PC-3 (cell line): ENCODE results near the gene TTC7B. TPM values are rescaled to one million over a fixed set of nuclear protein-coding genes. Genes with fewer than 3 reads are reported as not detected.

Experiments
- ATAC-seq: fragments of 200-7000 bp; cut with Tn5 transposase; 2 replicates; pipeline ENCODE4 v1.9.1; 2020; ENCODE audit warnings: mild to moderate bottlenecking, moderate library complexity
- BruUV-seq: library from RNA; stranded (reverse); fragments of 400-500 nt; replicated peaks from 2 replicates; lab custom pipeline; 2021; lab: Mats Ljungman, UMichigan
- CTCF ChIA-PET: fragments of 300-600 bp; sonication (Branson Sonifier 250); formaldehyde crosslinking; loops from one replicate; lab custom pipeline; 2022; ENCODE audit warnings: antibody characterized with exemption; lab: Charles Lee
- POLR2A ChIA-PET: fragments of 300-600 bp; sonication (Branson Sonifier 250); formaldehyde crosslinking; loops from one replicate; lab custom pipeline; 2022; ENCODE audit warnings: antibody characterized with exemption; ENCODE audit not compliant: unreplicated experiment; lab: Charles Lee
- DNase-seq: peaks from one replicate; pipeline ENCODE4 v3.0.0-alpha.2; 2015
- H2AFZ ChIP-seq: fragments of 300-600 bp; sonication (generic); 2 replicates; pipeline ENCODE4 v1.6.0; 2016; ENCODE audit warnings: antibody characterized with exemption, low read length
- H3F3A ChIP-seq: fragments of 300-600 bp; sonication (generic); one replicate; pipeline ENCODE4 v1.6.0; 2017; ENCODE audit warnings: antibody characterized with exemption, low read length, control low read depth, mild to moderate bottlenecking; ENCODE audit not compliant: unreplicated experiment
- H3K27ac ChIP-seq: fragments of 300-600 bp; sonication (generic); 2 replicates; pipeline ENCODE4 v1.5.1; 2016; ENCODE audit warnings: mild to moderate bottlenecking, low read length
- H3K27me3 ChIP-seq: fragments of 300-600 bp; sonication (generic); 2 replicates; pipeline ENCODE4 v1.6.1; 2016; ENCODE audit warnings: low read length, mixed read lengths
- H3K36me3 ChIP-seq: fragments of 300-600 bp; sonication (generic); 2 replicates; pipeline ENCODE4 v1.6.1; 2016; ENCODE audit warnings: low read depth, mixed run types, low read length, mixed read lengths
- H3K4me1 ChIP-seq: fragments of 300-600 bp; sonication (generic); 2 replicates; pipeline ENCODE4 v1.5.1; 2016; ENCODE audit warnings: low read length; ENCODE audit not compliant: insufficient read depth
- H3K4me2 ChIP-seq: fragments of 300-600 bp; sonication (generic); 2 replicates; pipeline ENCODE4 v1.6.0; 2016; ENCODE audit warnings: low read length
- H3K4me3 ChIP-seq: fragments of 300-600 bp; sonication (generic); 2 replicates; pipeline ENCODE4 v1.5.1; 2016; ENCODE audit warnings: mild to moderate bottlenecking, low read length, mixed read lengths
- H3K79me2 ChIP-seq: fragments of 300-600 bp; sonication (generic); 2 replicates; pipeline ENCODE4 v1.6.1; 2017; ENCODE audit warnings: low read length, mixed read lengths
- H3K9ac ChIP-seq: fragments of 300-600 bp; sonication (generic); 2 replicates; pipeline ENCODE4 v1.6.0; 2016; ENCODE audit warnings: mild to moderate bottlenecking, low read length
- H3K9me2 ChIP-seq: fragments of 300-600 bp; sonication (generic); replicated peaks from 2 replicates; pipeline ENCODE4 v1.6.1; 2016; ENCODE audit warnings: mixed run types, low read length, mixed read lengths
- H3K9me3 ChIP-seq: fragments of 300-600 bp; sonication (generic); 2 replicates; pipeline ENCODE4 v1.6.1; 2016; ENCODE audit warnings: low read length, mixed read lengths
- H4K20me1 ChIP-seq: fragments of 300-600 bp; sonication (generic); 2 replicates; pipeline ENCODE4 v1.6.1; 2016; ENCODE audit warnings: low read length, mixed read lengths
- CTCF ChIP-seq: fragments of 300-600 bp; sonication (generic); conservative IDR thresholded peaks from 2 replicates; pipeline ENCODE4 v1.5.1; 2017; ENCODE audit warnings: antibody characterized with exemption, low read depth, mild to moderate bottlenecking, low read length
- EZH2 ChIP-seq: fragments of 300-600 bp; sonication (generic); IDR thresholded peaks from one replicate; pipeline ENCODE4 v1.6.1; 2017; ENCODE audit warnings: antibody characterized with exemption, mild to moderate bottlenecking, low read length; ENCODE audit not compliant: unreplicated experiment
- EZH2phosphoT487 ChIP-seq: fragments of 300-600 bp; sonication (generic); IDR thresholded peaks from 2 replicates; pipeline ENCODE4 v1.6.1; 2018; ENCODE audit warnings: mild to moderate bottlenecking, antibody characterized with exemption, low read length, borderline replicate concordance
- intact Hi-C: fragments of 100-400 bp; cut with micrococcal nuclease; formaldehyde crosslinking; loops from 2 replicates; pipeline ENCODE4 v1.9.0; 2023
- total RNA-seq: library from RNA; depleted of rRNA; stranded (reverse); fragments of >200 nt; gene quantifications from 2 replicates; pipeline ENCODE4 v1.2.3, GENCODE V29; 2014

Gene TTC7B
- total RNA-seq, 1 experiment from 2014 or later, result 45.6 TPM

GRCh38 chr14:90626550-90626949, 189.7 kb downstream of the TTC7B start:
- intact Hi-C loops, result no loop called here
- Histone ChIP-seq H3K9me2 (no peaks in the 10 kb centered on the region), H3K27ac (no peak overlapping the region), H3K9ac (no peak overlapping the region), H3K4me3 (no peak overlapping the region), H3K9me3 (no peaks in the 10 kb centered on the region), H3K4me2 (no peak overlapping the region), H3K4me1 (peaks cover 25% of the 10 kb centered on the region), H3K27me3 (no peaks in the 10 kb centered on the region), H3K36me3 (no peaks in the 10 kb centered on the region), H3K79me2 (no peaks in the 10 kb centered on the region), H3F3A (no peaks in the 10 kb centered on the region), H4K20me1 (no peaks in the 10 kb centered on the region), H2AFZ (no peak overlapping the region)
- CTCF ChIA-PET, result no interaction called here
- POLR2A ChIA-PET, result no interaction called here
- no TSS peak for BruUV-seq
- ATAC-seq, result no peak
- TF ChIP-seq CTCF, result no peak
- no peak for TF ChIP-seq EZH2
- TF ChIP-seq EZH2phosphoT487, result no peak
- no peak for DNase-seq

- no peak overlapping the region for H3K4me3 ChIP-seq
- no peaks in the 10 kb centered on the region for H4K20me1 ChIP-seq
- no peak for DNase-seq
- H3K27ac ChIP-seq, result no peak overlapping the region
- BruUV-seq, result no TSS peak
- no peaks in the 10 kb centered on the region for H3K9me3 ChIP-seq
- H3K9me2 ChIP-seq, result no peaks in the 10 kb centered on the region
- ChIA-PET CTCF (no interaction called here), POLR2A (no interaction called here)
- H3K27me3 ChIP-seq, result no peaks in the 10 kb centered on the region
- H3K36me3 ChIP-seq, result no peaks in the 10 kb centered on the region
- no peak overlapping the region for H3K4me2 ChIP-seq
- no peak overlapping the region for H2AFZ ChIP-seq
- no peaks in the 10 kb centered on the region for H3F3A ChIP-seq
- no peak for ATAC-seq
- peaks cover 25% of the 10 kb centered on the region for H3K4me1 ChIP-seq
- intact Hi-C loops, result loop anchor here (2.0 kb wide), 1 partner anchor 51 kb away; no protein-coding TSS in a partner anchor
- H3K9ac ChIP-seq, result no peak overlapping the region
- TF ChIP-seq EZH2phosphoT487 (no peak), EZH2 (no peak), CTCF (no peak)
- H3K79me2 ChIP-seq, result no peaks in the 10 kb centered on the region
These were observed 190.8 kb downstream of the TTC7B start for GRCh38 chr14:90625445-90625844.

- Histone ChIP-seq H3K9ac (no peak overlapping the region), H4K20me1 (no peaks in the 10 kb centered on the region), H3K4me2 (peak overlapping the region; percentile 31), H3K4me1 (peaks cover 25% of the 10 kb centered on the region), H2AFZ (peak overlapping the region; percentile 17), H3K27ac (peak overlapping the region; percentile 16; the same call in 1 of the 2 replicates), H3K9me2 (no peaks in the 10 kb centered on the region), H3F3A (no peaks in the 10 kb centered on the region), H3K79me2 (no peaks in the 10 kb centered on the region), H3K9me3 (no peaks in the 10 kb centered on the region), H3K4me3 (no peak overlapping the region), H3K36me3 (no peaks in the 10 kb centered on the region), H3K27me3 (no peaks in the 10 kb centered on the region)
- ChIA-PET CTCF (no interaction called here), POLR2A (interaction anchor here (0.5 kb wide), 1 partner anchor 223 kb away, joined by 4 read pairs; no protein-coding TSS in a partner anchor)
- intact Hi-C loops, result loop anchor here (2.0 to 5.0 kb wide), 2 partner anchors 52 to 132 kb away; no protein-coding TSS in a partner anchor
- no TSS peak for BruUV-seq
- no peak for DNase-seq
- ATAC-seq, result peak; percentile 13
- no peak for TF ChIP-seq CTCF
- no peak for TF ChIP-seq EZH2
- TF ChIP-seq EZH2phosphoT487, result no peak
These were observed 191.4 kb downstream of the TTC7B start for GRCh38 chr14:90624732-90625400.
